Right lobe of liver (tissue), 4 donors: Measurements from ENCODE around the gene FSTL4.

Experiments used
- POLR2A ChIP-seq: fragments of 450-650 bp; IDR thresholded peaks from one replicate; pipeline ENCODE4 v1.6.1; 2017; ENCODE audit warnings: antibody characterized with exemption, mild to moderate bottlenecking
- TF ChIP-seq, protein P1 (sequence below), 4 donors: fragments of 200-600 bp in 3 of 4; fragments of 450-650 bp in 1 of 4; IDR thresholded peaks; one replicate each; pipeline versions ENCODE4 v1.5.1 to v1.8.0; 2016 to 2022; ENCODE audit warnings: antibody characterized with exemption in 4 of 4, mild to moderate bottlenecking in 2 of 4
- donor health status: DM: no; HTN: no; CAD: no.
- donor health status: DM: no; HTN: no; CAD: no.
- donor health status: DM: no; HTN: yes; CAD: no.

GRCh38 chr5:133520062-133520461, 92.3 kb downstream of the FSTL4 start:
- TF ChIP-seq, protein P1, sequence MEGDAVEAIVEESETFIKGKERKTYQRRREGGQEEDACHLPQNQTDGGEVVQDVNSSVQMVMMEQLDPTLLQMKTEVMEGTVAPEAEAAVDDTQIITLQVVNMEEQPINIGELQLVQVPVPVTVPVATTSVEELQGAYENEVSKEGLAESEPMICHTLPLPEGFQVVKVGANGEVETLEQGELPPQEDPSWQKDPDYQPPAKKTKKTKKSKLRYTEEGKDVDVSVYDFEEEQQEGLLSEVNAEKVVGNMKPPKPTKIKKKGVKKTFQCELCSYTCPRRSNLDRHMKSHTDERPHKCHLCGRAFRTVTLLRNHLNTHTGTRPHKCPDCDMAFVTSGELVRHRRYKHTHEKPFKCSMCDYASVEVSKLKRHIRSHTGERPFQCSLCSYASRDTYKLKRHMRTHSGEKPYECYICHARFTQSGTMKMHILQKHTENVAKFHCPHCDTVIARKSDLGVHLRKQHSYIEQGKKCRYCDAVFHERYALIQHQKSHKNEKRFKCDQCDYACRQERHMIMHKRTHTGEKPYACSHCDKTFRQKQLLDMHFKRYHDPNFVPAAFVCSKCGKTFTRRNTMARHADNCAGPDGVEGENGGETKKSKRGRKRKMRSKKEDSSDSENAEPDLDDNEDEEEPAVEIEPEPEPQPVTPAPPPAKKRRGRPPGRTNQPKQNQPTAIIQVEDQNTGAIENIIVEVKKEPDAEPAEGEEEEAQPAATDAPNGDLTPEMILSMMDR (IDR thresholded peaks at IDR 0.05), result no peak
- TF ChIP-seq POLR2A, result no peak
